Measurements from ENCODE around the gene IFT52.
A peak's percentile ranks its signal among the peaks of the same experiment; 100 is the strongest.
"Not testable (repeated sequence)": the region's sequence is repeated elsewhere in the genome, so short reads cannot be mapped to it uniquely, and the experiment has no call there.

Gene IFT52

DNA sequence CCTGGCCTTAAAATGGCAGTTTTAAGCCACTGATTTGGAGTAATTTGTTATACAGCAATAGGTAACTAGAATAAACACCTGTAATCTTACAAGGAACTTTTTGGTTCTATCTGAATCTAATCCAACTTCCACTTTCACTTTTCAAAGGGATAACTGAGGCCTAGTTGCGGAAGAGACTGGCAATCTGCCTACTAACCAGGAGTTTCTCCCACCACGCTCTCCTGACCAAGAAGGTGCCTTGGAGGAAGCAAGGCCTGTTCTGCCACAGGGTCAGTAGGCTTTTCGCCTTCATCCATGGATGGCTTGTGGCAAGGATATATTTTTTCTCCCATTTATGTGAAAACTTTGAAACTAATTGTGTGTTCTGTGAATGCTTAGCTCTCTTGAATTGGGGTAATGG is 63.2 kb downstream of the IFT52 start:
- no peak for DNase-seq

DNA sequence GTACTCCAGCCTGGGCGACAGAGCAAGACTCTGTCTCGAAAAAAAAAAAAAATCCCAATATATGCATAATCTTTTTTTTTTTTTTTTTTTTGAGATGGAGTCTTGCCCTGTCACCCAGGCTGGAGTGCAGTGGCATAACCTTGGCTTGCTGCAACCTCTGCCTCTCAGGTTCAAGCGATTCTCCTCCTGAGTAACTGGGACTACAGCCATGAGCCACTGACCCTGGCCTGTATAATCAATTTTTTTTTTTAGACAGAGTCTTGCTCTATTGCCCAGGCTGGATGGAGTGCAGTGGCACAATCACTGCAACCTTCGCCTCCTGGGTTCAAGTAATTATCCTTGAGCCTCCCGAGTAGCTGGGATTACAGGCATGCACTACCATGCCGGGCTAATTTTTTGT is 64.4 kb downstream of the IFT52 start:
- DNase-seq, result not testable (repeated sequence)

DNA sequence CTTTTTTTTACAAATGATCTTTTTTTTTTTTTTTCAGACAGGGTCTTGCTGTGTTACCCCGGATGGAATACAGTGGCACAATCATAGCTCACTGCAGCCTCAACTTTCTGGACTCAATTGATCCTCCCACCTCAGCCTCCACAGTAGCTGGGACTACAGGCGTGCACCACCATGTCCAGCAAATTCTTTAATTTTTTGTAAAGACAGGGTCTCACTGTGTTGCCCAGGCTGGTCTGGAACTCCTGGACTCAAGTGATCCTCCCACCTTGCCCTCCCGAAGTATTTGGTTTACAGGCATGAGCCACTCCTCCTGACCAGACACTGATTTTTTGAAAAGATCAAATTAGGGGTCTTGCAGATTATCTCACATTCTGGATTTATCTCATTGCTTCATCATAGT is 65.2 kb downstream of the IFT52 start:
- DNase-seq, result no peak

DNA sequence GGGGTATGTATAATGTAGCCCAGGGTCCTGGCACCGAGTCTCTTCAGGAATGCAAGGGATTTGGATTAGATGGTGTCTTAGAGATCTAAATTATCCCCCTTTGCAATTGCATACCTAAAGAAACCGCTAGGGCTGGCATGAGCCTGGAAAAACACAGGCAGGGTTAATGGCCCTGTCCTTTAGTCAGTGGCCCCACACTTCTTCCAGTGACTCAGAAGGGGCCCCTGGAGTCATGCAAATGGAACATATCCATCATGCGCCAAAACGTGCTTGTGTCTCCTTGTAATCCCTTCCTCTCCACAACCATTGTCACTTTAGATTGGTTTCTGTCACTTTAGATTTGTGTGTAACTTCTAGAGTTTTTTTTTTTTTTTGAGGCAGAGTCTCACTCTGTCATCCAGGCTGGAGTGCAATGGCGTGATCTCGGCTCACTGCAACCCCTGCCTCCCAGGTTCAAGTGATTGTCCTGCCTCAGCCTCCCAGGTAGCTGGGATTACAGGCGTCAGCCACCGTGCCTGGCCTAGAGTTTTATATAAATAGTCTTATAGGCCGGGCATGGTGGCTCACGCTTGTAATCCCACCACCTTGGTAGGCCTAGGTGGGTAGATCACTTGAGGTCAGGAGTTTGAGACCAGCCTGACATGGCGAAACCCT is 67.5 kb downstream of the IFT52 start:
- peak; percentile 63 for DNase-seq

DNA sequence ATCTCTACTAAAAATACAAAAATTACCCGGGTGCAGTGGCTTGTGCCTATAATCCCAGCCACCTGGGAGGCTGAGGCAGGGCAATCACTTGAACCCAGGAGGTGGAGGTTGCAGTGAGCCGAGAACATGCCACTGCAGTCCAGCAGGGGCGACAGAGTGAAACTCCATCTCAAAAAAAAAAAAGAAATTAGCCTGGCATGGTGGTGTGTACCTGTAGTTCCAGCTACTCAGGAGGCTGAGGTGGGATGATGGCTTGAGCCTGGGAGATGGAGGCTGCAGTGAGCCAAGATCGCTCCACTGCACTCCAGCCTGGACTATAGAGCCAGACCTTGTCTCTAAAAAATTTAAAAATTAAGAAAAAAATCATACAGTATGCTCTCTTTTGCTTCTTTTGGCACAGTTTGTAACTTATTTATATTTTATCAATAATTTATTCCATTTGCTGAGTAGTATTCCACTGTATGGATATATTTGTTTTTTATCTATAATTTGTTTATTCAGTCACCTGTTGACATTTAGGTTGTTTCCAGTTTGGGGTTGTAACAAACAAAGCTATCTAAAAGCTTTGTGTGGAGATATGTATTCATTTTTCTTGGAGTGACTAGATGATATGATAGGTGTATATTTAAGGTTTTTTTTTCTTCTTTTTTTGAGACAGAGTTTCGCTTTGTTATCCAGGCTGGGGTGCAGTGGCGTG is 68.1 kb downstream of the IFT52 start:
- no peak for DNase-seq

DNA sequence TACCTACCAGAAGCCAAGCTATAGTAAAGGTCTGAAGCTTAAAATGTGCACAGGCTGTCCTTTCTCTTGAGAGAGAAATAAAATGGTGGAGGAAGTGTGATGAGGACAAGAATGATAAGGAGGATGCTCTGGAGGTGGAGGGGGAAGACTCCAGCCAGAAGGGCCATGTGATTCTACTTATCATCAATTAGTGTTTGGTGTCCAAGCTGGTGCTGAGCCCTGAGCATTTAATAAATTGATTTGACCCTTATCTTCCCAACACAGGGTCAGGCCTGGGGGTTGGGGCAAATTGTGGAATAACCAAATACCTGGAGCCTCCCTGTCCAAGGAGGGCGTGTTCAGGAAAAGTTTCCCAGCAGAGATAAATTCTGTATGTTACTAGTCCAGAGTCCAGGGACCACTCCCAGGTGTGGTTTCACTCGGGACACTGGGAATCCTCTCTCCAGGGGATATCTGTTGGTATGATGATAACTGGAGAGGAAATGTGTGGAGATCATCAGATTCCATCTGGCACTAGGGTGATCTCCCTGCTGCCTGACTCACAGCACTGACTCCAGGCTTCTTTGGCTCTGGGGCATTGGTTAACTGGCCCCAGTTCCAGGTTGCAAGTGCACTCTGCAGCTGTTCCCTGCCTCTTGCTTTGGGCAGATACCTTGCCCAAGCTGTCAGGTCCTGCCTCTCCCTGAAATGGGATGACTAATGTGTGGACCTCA is 72.4 kb downstream of the IFT52 start:
- no peak for DNase-seq

DNA sequence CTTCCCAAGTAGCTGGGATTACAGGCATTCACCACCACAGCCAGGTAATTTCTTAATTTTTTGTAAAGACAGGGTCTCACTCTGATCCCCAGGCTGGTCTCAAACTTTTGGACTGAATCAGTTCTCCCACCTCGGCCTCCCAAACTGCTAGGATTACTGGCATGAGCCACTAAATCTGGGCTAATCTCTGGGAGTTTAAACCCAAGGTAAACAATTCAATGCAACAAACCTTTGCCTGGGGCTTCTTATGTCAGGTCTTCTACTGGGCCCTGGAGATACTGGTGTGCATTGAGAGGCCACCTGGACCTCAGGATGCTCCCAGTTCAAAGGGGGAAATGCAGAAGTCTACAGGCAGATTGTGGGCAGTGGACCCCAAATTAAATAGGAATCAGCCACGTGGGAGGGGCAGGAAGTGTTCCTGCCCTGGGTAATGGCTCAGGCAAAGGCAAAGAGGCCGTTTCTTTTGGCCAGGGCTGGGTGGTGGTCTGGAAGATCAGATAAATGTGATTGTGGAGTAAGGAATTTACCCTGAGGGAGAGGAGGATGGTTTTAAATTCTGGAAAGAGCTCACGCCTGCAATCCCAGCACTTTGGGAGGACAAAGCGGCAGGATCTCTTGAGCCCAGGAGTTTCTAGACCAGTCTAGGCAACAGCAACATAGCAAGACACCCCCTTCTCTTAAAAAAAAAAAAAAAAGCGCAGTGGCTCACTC is 74.9 kb downstream of the IFT52 start:
- no peak for DNase-seq

DNA sequence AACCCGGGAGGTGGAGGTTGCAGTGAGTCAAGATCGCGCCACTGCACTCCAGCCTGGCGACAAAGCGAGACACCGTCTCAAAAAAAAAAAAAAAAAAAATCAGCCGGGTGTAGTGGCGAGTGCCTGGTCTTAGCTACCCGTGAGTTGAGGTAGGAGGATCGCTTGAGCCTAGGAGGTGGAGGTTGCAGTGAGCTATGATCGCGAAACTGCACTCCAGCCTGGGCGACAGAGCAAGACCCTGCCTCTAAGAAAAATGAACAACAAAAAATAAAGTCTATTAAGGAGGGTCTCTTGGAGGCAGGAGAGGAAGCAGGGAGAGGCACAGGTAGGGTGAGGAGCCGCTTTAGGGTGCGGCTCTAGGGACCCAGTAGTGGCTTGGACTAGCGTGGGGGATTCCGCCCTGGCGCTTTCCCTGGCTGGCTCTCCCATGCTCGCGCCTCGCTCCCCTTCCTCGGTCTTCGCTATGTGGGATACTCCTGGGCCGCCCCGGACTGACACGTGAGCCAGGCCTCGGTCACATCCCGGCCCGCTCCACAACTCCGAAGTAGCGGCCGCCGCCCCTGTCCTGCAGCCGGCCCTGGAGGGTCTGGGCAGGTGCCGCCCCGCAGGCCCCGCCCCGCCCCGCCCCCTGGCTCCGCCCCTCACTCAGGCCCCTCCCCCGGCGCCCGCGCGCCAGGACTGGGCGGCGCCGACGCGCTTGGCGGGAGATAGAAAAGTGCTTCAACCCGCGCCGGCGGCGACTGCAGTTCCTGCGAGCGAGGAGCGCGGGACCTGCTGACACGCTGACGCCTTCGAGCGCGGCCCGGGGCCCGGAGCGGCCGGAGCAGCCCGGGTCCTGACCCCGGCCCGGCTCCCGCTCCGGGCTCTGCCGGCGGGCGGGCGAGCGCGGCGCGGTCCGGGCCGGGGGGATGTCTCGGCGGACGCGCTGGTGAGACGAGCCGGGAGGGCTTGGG is 75.9 kb downstream of the IFT52 start, which contains the start of gene MYBL2:
TSS of gene MYBL2 (plus strand) at position 739 of the 953 bp plus-strand sequence. CDS start at position 909, 170 bp downstream.
- DNase-seq, result peak; percentile 89

DNA sequence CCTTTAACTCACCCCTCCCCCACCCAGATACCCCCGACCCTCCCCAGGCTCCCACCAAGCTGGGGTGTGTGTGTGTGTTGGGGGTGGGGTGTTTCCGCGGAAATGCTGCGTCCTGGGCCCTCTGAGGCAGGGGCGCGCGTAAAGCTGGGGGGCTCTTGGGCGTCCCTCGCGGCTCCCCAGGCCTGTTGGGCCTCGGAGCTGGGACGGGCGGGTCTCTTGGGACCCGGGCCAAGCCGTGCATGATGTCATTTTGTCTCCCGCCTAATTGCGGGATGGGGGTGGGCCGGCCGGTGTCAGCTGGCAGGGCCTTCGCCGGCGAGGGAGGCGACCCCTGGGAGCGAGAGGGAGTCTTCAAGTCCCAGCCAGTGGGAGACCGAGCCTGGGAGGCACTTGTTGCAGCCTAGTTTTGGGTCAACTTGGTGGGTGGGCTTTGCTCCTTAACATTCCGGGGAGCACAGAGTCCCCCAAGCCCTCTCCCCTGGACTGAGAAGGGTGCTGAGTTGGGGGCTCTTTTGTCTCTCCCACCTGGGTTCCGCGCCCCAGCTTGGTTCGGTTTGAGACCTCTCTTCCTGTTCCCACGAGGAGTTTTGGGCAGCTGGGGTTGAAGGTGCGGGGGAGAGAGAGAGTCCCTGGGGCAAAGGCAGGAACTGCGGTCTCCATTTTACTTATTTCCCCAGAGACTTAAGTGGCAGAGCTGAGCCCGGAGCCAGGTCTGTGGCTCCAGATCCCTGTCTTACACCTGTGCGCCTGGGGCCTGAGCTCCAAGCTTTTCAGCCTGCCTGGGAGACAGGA is 76.8 kb downstream of the IFT52 start:
- DNase-seq, result peak; percentile 59

DNA sequence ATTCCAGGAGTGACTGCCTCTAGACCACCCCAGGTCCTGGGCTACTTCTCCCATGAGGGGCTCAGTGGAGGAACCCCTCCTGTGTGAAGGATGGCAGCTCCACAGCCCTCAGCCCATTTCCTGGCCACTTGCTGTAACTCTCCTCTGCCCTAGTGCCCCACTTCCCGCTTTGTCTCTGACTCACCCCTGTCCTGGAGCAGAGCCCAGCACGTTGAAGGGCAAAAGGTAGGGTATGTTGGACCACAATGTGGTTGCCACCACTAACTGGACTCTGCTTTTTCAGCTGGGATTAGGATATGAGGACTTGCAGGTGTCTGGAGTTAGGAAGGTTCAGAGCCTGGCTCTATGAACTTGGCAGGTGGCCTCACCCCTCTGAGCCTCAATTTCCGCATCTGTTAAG is 78.6 kb downstream of the IFT52 start:
- DNase-seq, result no peak

DNA sequence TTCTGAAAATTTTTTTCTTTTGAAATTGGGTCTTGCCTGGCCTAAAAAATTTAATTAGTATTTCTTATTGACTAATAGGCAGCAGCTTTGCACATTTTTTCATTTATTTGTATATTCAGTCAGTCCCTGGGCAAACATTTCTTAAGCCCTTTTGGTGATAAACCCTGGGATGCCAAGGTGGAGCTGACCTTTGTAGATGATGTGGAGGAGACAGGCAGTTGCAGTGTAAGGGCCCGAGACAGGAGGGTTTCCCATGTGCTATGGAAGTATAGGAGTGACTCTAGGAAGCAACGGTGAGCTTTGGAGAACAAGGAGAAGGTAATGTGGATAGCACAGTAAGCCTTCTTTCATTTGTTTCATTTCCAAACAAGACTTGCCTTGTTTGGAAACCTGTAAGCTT is 79.7 kb downstream of the IFT52 start:
- DNase-seq, result no peak

DNA sequence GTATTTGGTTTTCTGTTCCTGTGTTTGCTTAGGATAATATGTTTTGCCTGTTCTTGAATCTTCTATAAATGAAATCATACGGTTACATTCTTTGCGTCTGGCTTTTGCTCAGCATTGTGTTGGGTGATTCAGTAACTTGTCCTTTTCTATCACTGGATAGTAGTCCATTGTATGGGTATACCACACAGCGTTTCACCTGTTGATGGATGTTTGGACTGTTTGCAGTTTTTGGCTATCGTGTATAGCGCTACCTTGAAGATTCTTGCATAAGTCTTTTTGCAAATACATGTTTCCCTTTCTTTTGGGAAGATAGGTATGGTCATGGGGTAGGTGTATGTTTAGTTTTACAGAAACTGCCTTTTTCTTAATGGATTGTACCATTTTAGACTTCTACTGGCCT is 85.6 kb downstream of the IFT52 start:
- no peak for DNase-seq

DNA sequence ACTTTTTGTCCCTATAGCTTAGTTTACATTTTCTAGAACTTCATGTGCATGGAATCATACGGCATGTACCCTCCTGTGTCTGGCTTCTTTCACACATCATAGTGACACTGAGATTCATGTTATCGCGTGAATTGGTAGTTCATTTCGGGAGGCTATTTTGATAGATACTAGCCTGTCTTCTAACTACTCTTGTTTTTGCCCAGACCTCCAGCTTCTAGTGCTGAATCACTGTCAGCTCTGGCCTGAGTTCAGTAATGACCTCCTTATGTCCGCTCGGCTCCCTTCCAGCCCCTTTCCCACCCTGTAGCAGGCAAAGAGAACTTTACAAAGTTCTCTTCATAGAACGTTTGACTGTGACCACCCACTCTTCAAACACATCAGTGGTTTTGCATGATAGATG is 90.2 kb downstream of the IFT52 start:
- no peak for DNase-seq

DNA sequence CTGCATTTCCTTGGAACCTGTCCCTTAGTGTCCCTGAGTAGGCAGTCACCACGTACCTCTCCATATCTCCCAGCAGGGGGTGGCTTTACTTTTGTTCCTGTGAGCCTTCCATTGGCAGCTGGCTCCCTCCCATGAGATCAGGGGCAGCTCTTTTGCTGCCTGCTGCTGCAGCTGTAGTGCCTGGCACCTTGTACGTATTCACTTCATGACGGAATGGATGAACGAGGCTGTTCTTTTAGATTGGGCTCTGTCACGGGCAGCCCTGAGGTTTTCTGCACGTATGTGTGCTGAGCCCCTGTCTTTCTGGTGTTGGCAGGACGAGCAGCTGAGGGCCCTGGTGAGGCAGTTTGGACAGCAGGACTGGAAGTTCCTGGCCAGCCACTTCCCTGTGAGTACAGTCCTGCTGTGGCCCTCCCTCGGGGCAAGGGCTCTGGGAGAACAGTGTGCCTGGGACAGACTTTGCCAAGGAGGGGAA is 90.8 kb downstream of the IFT52 start:
- DNase-seq, result no peak

DNA sequence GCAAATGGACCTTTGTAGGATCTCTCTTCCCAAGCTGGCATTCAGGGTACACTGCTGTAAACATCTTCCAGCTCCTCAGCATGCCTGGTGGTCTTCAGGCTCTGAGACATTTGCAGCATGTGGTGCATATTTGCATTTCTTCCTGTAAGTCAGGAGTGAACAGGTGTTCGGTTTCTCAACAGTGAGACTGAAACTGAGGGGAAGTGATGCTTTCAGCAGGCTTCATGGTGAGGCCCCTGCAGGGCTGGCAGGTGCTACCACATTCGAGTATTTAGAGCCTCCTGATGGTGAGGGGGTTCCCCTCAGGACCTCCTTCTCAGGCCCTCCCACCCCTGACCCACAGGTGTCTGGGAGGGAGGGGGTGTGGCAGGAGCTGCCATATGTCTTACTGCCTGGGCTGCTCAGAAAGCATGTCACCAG is 91.3 kb downstream of the IFT52 start:
- no peak for DNase-seq

DNA sequence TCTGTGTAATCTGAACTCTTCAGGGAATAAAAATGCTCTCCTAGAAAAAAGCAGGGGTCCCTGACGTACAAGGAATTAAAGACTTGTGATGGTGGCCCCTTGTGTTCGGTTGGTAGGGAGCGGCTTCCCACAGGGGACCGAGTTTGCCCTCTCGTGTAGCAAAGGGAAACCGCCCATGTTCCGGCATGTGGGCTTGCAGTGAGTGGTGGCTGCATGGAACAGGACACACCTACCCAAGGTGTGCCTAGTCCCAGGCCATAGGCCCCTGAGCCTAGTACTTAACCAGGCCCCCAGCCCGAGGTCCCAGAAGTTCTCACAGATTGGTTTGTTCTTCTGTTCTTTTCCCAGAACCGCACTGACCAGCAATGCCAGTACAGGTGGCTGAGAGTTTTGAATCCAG is 91.7 kb downstream of the IFT52 start:
- DNase-seq, result no peak

DNA sequence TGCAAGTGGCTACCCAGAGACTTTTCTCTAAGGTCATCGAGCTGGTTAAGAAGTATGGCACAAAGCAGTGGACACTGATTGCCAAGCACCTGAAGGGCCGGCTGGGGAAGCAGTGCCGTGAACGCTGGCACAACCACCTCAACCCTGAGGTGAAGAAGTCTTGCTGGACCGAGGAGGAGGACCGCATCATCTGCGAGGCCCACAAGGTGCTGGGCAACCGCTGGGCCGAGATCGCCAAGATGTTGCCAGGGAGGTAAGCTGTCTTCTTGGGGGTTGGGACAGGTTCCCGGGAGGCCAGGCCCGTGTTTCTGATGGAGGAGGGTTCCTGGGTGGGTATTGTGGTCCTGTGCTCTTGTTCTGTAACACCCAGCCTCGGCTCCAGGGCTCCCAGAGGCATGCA is 96.1 kb downstream of the IFT52 start:
- no peak for DNase-seq

DNA sequence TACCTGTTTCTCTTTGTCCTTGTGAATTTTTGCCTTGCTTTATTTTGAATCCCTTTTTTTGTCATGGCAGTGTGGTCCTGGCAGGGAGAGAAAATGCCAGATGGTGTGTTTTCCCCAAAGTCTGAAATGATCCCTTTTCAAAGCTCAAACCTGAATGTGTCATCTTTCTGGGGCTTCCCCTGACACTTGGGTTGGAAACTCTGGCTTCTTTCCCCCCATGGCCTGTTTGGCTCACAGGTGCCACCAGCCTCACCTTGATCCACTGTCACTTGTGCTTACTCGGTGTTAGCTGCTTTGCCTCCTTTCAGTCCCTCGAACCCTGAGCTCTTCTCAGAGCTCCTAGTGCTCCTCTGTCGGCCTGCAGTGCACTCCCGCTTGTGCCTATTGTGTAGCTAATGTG is 98.4 kb downstream of the IFT52 start:
- DNase-seq, result no peak

DNA sequence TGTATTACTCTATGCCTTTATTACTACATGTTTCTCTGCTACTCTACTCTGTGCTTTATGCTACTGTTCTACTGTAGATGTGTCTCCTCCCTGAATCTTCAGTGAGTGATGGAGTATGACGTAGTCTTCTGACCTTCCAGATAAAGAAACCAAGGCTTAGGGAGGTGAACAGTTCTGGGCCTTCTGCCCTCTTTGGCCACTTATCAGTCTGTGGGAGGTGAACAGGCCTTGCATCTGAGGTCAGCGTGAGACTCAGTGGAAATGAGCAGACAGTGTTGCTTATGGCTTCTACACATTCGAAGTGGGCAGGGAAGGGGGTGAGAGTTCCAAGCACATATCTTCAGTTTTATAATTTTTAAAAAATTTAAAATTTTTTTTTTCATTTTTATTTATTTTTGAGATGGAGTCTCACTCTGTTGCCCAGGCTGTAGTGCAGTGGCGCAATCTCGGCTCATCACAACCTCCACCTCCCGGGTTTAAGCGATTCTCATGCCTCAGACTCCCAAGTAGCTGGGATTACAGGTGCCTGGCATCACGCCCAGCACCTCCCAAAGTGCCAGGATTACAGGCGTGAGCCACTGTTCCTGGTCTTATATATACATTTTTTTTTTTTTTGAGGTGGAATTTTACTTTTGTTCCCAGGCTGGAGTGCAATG is 100.3 kb downstream of the IFT52 start:
- DNase-seq, result no peak

DNA sequence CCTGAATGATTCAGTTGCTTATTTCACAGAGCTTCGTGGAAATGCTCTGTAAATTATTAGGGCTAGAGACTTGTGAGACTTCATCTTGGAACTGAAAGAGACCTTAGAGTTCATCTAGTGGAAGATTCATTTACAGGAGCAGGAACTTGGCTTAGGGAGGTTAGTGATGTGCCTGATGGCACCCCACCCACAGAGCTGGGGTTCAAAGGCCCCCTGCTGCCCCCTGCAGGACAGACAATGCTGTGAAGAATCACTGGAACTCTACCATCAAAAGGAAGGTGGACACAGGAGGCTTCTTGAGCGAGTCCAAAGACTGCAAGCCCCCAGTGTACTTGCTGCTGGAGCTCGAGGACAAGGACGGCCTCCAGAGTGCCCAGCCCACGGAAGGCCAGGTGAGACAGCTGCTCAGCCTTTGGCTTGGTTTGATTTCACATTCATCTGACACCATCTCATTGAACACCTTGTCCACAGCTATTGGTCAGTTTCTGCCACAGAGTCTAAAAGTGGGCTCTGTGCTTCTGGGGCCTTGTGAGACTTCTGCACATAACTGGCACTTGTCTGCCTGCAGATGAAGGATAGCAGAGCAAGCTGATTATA is 101.3 kb downstream of the IFT52 start:
- DNase-seq, result peak; percentile 83
